GM12865 (cell line): ENCODE measurements around the gene ZNF785.

Source experiments
- DNase-seq: peaks from one replicate; pipeline ENCODE4 v3.0.0; 2010; ENCODE audit warnings: low read depth
- H3K4me3 ChIP-seq: 2 replicates; pipeline ENCODE4 v1.5.1; 2011; ENCODE audit warnings: mild to moderate bottlenecking, low read depth, low read length, control low read depth
- CTCF ChIP-seq: IDR thresholded peaks from 2 replicates; pipeline ENCODE4 v1.5.1; 2011; ENCODE audit warnings: low read length, control low read depth, low read depth, inconsistent platforms; ENCODE audit not compliant: insufficient read depth; ENCODE audit errors: missing control alignments

The ZNF785 gene

GRCh38 chr16:30609926-30610839 lies 24.7 kb upstream of the ZNF785 start, which contains the start of gene ZNF689:
TSS of gene ZNF689 (minus strand) at chr16:30610389. CDS start at chr16:30610041, 348 bp downstream.
- peak; percentile 99 for DNase-seq
- no peak for TF ChIP-seq CTCF
- peak within 1 kb of the TSS; percentile 87 for H3K4me3 ChIP-seq

DNA sequence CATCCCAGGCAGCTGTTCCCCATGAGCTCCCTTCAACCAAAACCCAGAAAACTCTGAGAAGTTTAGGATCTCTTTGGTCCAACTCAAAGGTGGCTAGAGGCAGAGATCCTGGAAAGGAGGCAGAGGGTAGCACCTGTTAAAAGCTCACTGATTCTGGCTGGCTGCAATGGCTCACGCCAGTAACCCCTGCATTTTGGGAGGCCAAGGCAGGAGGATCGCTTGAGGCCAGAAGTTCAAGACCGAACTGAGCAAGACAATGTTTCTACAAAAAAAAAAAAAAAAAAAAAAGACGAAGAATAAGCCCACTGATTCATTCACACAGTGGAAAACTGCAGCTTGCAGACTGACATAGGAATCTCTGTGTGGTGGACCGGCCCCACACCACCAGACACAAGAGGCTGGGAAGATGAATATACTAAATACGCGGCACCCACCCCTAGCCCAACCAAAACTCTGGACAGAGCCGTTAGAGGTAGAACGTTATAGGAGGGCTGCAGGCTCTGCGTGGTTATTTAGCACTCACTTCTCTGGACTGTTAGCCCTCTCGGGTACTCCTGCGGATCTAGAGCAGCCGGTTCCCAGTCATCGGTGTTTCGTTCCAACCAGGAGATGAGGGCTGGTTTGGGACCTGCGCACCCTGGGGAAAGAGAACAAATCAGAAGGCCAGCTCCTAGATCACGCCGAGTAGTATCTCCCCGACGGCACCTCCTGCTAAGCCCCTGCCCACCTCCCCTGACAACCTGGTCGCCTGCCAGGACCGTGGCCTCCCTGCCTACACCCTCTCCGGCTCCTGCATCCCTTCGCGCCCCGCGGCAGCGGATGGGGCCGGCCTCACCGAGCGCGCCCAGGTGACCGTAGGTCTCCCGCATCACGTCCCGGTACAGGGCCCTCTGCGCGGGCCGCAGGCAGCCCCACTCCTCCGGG lies 23.8 kb upstream of the ZNF785 start:
- TF ChIP-seq CTCF, result no peak
- peak; percentile 56 for DNase-seq
- peak overlapping the region; percentile 87 for H3K4me3 ChIP-seq

DNA sequence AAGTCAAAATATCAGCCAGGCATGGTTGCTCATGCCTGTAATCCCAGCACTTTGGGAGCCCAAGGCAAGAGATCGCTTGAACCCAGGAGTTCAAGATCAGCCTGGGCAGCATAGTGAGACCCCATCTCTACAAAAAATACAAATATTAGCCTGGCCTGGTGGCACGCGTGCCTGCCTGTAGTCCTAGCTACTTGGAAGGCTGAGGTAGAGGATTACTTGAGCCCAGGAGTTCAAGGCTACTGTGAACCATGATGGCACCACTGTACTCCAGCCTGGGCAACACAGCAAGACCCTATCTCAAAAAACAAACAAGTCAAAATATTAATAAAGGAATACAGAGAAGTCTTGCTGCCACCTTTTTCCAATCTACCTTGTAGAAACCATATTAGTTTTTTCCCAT lies 20.5 kb upstream of the ZNF785 start:
- H3K4me3 ChIP-seq, result no peak overlapping the region
- no peak for TF ChIP-seq CTCF
- DNase-seq, result no peak

GRCh38 chr16:30605158-30605557 lies 19.7 kb upstream of the ZNF785 start:
- no peak for TF ChIP-seq CTCF
- H3K4me3 ChIP-seq, result no peak overlapping the region
- no peak for DNase-seq

DNA sequence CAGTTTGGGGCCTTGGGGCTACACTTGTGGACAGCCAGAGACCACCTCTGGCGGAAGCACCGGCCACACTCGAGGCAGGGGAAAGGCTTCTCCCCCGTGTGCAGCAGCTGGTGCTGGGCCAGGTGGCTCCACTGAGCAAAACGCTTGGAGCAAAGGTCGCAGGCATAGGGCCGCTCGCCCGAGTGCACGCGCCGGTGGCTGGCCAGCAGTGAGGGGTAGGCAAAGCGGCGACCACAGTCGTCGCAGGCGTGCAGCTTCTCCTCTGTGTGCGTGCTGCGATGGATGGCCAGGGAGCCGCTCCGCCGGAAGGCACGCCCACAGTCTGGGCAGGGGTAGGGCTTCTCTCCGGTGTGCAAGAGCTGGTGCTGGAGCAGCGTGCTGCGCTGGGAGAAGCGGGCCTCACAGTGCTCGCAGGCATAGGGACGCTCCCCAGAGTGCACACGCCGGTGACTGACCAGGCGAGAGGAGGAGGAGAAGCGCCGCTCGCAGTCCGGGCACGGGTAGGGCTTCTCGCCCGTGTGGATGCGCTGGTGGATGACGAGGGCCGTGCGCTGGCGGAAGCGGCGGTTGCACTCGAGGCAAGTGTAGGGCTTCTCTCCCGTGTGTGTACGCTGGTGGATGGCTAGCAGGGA lies 18.9 kb upstream of the ZNF785 start:
- no peak for DNase-seq
- TF ChIP-seq CTCF, result no peak
- H3K4me3 ChIP-seq, result no peak overlapping the region

DNA sequence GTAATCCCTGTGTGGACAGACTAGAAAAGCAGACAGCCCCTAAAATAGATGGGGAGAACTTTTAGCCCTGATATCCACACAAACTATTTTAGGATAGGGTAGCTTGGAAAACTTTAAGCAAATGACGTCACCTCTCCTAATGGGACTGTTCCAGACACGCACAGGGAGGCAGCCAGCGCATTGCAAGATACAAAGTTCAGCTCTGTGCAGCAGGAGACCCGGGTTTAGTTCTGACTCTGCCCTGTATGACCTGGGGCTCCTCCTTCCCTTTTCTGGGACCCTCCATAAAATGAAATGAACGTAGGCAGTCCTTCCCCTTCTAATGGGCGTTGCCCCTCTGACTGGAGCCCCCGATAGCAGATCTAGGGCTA lies 18.4 kb upstream of the ZNF785 start:
- DNase-seq, result no peak
- no peak overlapping the region for H3K4me3 ChIP-seq
- no peak for TF ChIP-seq CTCF
